Liver (tissue), 3 donors: ENCODE measurements around the gene NUDT8.

Source experiments
- CTCF ChIP-seq: fragments of 150-350 bp; IDR thresholded peaks from 2 replicates; pipeline ENCODE4 v1.5.1; 2017; ENCODE audit warnings: improper control_type of control experiment, low read depth, low read length; ENCODE audit not compliant: missing input control
- GABPA ChIP-seq, 2 donors: IDR thresholded peaks in 1 of 2; conservative IDR thresholded peaks in 1 of 2; 2 replicates each; pipeline ENCODE4 v1.6.1; 2016; ENCODE audit warnings: antibody characterized with exemption in 2 of 2, mild to moderate bottlenecking in 1 of 2, moderate library complexity in 1 of 2
- HNF4A ChIP-seq, 2 donors: conservative IDR thresholded peaks; 2 replicates each; pipeline ENCODE4 v1.6.1; 2016; ENCODE audit warnings: antibody characterized with exemption in 2 of 2, mild to moderate bottlenecking in 2 of 2
- JUND ChIP-seq, 2 donors: IDR thresholded peaks; 2 replicates each; pipeline ENCODE4 v1.6.1; 2016; ENCODE audit warnings: antibody characterized with exemption in 2 of 2
- MAX ChIP-seq: IDR thresholded peaks from 2 replicates; pipeline ENCODE4 v1.6.1; 2016; ENCODE audit warnings: antibody characterized with exemption
- NR2F2 ChIP-seq: IDR thresholded peaks from 2 replicates; pipeline ENCODE4 v1.6.1; 2016; ENCODE audit warnings: antibody characterized with exemption
- RAD21 ChIP-seq, 2 donors: IDR thresholded peaks; 2 replicates each; pipeline ENCODE4 v1.6.1; 2016; ENCODE audit warnings: antibody characterized with exemption in 2 of 2, mild to moderate bottlenecking in 2 of 2
- REST ChIP-seq: IDR thresholded peaks from 2 replicates; pipeline ENCODE4 v1.6.1; 2016; ENCODE audit warnings: antibody characterized with exemption, mild to moderate bottlenecking
- RXRA ChIP-seq, 2 donors: IDR thresholded peaks; 2 replicates each; pipeline ENCODE4 v1.6.1; 2017 to 2018; ENCODE audit warnings: antibody characterized with exemption in 2 of 2, mild to moderate bottlenecking in 1 of 2
- SP1 ChIP-seq: IDR thresholded peaks from 2 replicates; pipeline ENCODE4 v1.6.1; 2018; ENCODE audit warnings: antibody characterized with exemption, mild to moderate bottlenecking
- TAF1 ChIP-seq: conservative IDR thresholded peaks from 2 replicates; pipeline ENCODE4 v1.6.1; 2016; ENCODE audit warnings: antibody characterized with exemption, mild to moderate bottlenecking
- YY1 ChIP-seq: IDR thresholded peaks from 2 replicates; pipeline ENCODE4 v1.6.1; 2016; ENCODE audit warnings: antibody characterized with exemption, mild to moderate bottlenecking
- ZBTB33 ChIP-seq: IDR thresholded peaks from 2 replicates; pipeline ENCODE4 v1.6.1; 2016; ENCODE audit warnings: antibody characterized with exemption
- donor health status: healthy.
- donor health status: healthy.

GRCh38 chr11:67656278-67656922, 26.7 kb upstream of the NUDT8 start:
- no peak for TF ChIP-seq CTCF
- no peak for TF ChIP-seq YY1
- no peak for TF ChIP-seq MAX
- no peak for TF ChIP-seq REST
- TF ChIP-seq ZBTB33 = no peak
- TF ChIP-seq RXRA (IDR thresholded peaks at IDR 0.05) = no peak
- no peak for TF ChIP-seq GABPA (IDR thresholded peaks at IDR 0.05 in 1 of 2, conservative IDR thresholded peaks at IDR 0.05 in 1 of 2)
- no peak for TF ChIP-seq HNF4A (conservative IDR thresholded peaks at IDR 0.05)
- TF ChIP-seq SP1 = no peak
- TF ChIP-seq NR2F2 = no peak
- TF ChIP-seq JUND (IDR thresholded peaks at IDR 0.05) = no peak
- TF ChIP-seq TAF1 = no peak
- TF ChIP-seq RAD21 (IDR thresholded peaks at IDR 0.05) = no peak
